Effector memory CD4-positive, alpha-beta T cell (primary cell): ENCODE data around the gene GEMIN2.
"Not testable (repeated sequence)": the region's sequence is repeated elsewhere in the genome, so short reads cannot be mapped to it uniquely, and the experiment has no call there.

Experiments used
- DNase-seq, 3 donors: peaks; one replicate each; pipeline ENCODE4 v3.0.0-alpha.2; 2020
- H3K27ac ChIP-seq: 2 replicates; pipeline ENCODE4 v1.7.0; 2013; ENCODE audit warnings: mild to moderate bottlenecking, low read length, moderate library complexity; ENCODE audit not compliant: insufficient read depth, poor library complexity, severe bottlenecking
- H3K27me3 ChIP-seq: replicated peaks from 2 replicates; pipeline ENCODE4 v1.7.0; 2013; ENCODE audit warnings: mild to moderate bottlenecking, low read length; ENCODE audit not compliant: insufficient read depth, control insufficient read depth, poor library complexity, severe bottlenecking
- H3K36me3 ChIP-seq: 2 replicates; pipeline ENCODE4 v1.7.0; 2013; ENCODE audit warnings: mild to moderate bottlenecking, low read length, moderate library complexity; ENCODE audit not compliant: control insufficient read depth, insufficient read depth
- H3K4me1 ChIP-seq: 2 replicates; pipeline ENCODE4 v1.7.0; 2013; ENCODE audit warnings: low read length, mild to moderate bottlenecking; ENCODE audit not compliant: control insufficient read depth, insufficient read depth, poor library complexity, severe bottlenecking
- H3K4me3 ChIP-seq: 2 replicates; pipeline ENCODE4 v1.7.0; 2013; ENCODE audit warnings: low read length, low read depth, mild to moderate bottlenecking; ENCODE audit not compliant: insufficient read depth, poor library complexity, severe bottlenecking
- H3K9me3 ChIP-seq: 2 replicates; pipeline ENCODE4 v1.7.0; 2013; ENCODE audit warnings: mild to moderate bottlenecking, low read length, moderate library complexity; ENCODE audit not compliant: control insufficient read depth

The GEMIN2 gene

DNA sequence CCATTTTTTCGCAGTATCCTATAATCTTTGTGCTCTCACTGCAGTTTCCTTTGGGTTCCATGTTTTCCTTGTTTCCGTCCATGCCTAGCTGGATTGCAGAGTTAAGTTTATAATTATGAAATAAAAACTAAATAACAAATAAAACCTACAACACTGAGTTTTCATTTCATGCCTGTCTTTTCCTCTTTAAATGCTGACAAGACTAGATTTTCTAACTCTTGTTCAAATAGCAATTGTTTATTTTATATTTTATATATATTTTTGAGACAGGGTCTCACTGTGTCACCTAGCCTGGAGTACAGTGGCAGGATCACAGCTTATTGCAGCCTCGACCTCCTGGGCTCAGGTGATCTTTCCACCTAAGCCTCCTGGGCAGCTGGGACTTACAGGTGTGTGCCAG is 5.3 kb upstream of the GEMIN2 start:
- H3K27ac ChIP-seq: no peak overlapping the region
- H3K36me3 ChIP-seq: no peaks in the 10 kb centered on the region
- H3K4me1 ChIP-seq: no peaks in the 10 kb centered on the region
- no peak for DNase-seq
- no peaks in the 10 kb centered on the region for H3K27me3 ChIP-seq
- H3K9me3 ChIP-seq: no peaks in the 10 kb centered on the region
- H3K4me3 ChIP-seq: no peak overlapping the region

DNA sequence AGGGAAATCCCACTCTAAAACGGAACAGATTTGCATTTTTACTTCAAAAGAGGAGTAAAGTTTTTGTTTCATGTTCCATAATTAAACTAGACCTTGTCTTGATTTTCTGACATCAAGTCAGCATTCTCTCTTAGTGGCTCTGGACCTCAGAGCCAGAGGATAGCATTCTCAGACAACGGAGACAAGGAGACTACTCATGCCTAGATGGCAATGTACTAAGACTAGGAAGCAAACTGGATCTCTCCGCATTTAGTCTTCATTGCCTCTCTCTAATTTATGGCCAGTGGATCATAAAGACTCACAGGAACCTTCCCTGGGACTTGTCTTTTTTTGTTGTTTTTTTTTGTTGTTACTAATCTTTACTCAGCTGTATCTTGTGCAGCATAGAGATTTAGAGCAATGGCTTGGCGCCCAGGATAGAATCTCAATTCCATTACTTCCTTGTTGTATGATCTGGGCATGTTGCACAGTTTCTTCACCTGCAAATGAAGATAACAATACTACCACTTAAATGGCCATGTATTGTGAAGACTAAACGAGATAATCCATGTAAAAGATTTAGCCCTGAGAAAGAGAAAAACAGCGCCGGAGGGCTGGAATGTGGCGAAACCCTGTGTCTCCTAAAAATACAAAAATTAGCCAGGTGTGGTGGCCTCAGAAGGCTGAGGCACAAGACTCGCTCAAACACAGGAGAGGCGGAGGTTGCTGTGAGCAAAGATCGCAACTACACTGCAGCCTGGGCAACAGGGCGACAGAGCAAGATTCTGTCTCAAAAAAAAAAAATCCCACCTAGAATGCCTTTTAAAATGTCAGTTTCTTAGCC is 4.0 kb upstream of the GEMIN2 start:
- no peaks in the 10 kb centered on the region for H3K27me3 ChIP-seq
- H3K4me3 ChIP-seq: no peak overlapping the region
- no peaks in the 10 kb centered on the region for H3K36me3 ChIP-seq
- H3K4me1 ChIP-seq: peaks cover 5% of the 10 kb centered on the region
- no peaks in the 10 kb centered on the region for H3K9me3 ChIP-seq
- no peak for DNase-seq
- H3K27ac ChIP-seq: no peak overlapping the region

DNA sequence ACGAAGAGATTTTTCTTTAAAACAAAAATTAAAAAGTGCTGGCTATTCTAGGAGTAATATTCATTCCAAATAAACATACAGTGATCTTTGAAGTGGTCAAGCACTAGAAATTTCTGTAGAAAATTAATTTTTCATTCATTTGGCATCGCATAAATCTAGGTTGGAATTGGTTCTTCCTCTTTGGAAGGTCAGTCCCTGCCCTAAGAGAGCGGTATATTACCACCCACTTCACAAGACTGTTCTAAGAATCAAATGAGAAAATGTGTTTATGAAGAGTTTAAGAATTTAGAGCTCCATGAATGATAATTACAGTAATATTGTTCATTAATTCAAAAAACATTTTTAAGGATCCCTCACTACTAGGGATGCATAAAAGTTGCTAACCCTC is 444 bp upstream of the GEMIN2 start:
- peak overlapping the region; percentile 88 for H3K4me3 ChIP-seq
- H3K36me3 ChIP-seq: no peaks in the 10 kb centered on the region
- H3K27ac ChIP-seq: peak overlapping the region; percentile 79
- H3K27me3 ChIP-seq: no peaks in the 10 kb centered on the region
- H3K9me3 ChIP-seq: no peaks in the 10 kb centered on the region
- no peak for DNase-seq
- peaks cover 5% of the 10 kb centered on the region for H3K4me1 ChIP-seq

DNA sequence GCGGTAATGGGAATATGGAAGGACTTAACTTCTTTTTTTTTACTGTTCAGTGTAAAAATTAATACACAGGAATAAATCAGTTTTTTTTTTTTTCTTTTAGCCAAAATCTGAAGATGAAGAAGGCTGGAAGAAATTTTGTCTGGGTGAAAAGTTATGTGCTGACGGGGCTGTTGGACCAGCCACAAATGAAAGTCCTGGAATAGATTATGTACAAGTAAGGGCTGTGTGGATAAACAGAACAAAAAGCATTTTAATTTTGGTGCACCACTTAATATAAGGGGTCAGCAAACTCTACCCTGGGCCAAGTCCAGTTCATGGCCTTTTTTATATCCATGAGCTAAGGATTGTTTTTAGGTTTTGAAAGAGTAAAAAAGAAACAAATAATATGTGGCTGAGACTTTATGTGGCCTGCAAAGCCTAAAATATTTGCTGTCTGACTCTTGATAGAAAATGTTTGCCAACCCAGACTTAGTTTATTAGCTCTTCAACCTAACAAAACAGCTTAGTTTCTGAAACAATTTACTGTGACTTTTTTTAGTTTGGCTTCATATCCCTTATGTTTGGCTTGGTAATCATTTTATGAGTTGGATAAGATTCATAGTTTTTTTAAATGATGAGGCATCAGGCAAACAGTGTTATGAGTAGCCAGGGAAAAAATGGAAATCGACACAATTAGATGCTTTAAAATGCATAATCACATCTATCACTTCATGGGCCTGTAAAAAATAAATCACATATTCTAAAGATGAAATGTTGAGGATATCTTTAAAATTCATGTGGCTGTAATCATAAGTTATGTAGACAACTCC is 8.4 kb downstream of the GEMIN2 start:
- no peaks in the 10 kb centered on the region for H3K27me3 ChIP-seq
- DNase-seq: no peak
- no peak overlapping the region for H3K27ac ChIP-seq
- H3K4me3 ChIP-seq: no peak overlapping the region
- no peaks in the 10 kb centered on the region for H3K4me1 ChIP-seq
- no peaks in the 10 kb centered on the region for H3K9me3 ChIP-seq
- H3K36me3 ChIP-seq: peaks cover 40% of the 10 kb centered on the region

DNA sequence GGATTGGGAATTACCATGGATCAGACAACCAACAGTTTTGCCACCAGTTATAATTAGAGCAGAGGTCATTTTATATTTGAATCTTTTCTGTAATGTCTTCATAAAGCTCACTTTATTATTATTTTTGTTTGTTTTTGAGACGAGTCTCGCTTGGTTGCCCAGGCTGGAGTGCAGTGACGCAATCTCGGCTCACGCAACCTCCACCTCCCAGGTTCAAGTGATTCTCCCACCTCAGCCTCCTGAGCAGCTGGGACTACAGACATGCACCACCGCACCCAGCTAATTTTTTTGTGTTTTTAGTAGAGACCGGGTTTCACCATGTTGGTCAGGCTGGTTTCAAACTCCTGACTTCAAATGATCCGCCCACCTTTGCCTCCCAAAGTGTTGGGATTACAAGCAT is 23.7 kb downstream of the GEMIN2 start:
- DNase-seq, H3K27me3 ChIP-seq, H3K9me3 ChIP-seq, H3K27ac ChIP-seq, H3K4me1 ChIP-seq, H3K4me3 ChIP-seq: not testable (repeated sequence)
- H3K36me3 ChIP-seq: peaks cover 22% of the 10 kb centered on the region

DNA sequence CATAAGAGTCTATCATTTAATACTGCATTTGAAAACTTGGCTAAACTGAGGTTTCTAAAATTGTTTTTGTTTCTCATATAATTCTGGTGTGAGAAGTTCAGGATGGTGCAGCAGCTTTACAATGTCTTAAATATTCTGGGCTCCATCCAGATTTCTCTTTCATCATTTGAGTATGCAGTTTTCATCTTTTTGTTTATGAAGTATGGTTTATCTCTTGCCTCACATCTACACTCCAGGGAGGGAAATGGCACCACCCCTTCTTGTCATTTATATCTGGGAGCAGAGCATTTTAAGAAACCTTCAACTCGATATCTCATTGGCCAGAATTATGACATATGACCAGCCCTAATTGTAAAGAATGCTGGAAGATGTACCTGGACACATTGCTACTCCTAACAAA is 24.3 kb downstream of the GEMIN2 start:
- no peak for DNase-seq
- no peaks in the 10 kb centered on the region for H3K27me3 ChIP-seq
- peaks cover 19% of the 10 kb centered on the region for H3K36me3 ChIP-seq
- H3K27ac ChIP-seq: no peak overlapping the region
- no peaks in the 10 kb centered on the region for H3K9me3 ChIP-seq
- H3K4me1 ChIP-seq: no peaks in the 10 kb centered on the region
- H3K4me3 ChIP-seq: no peak overlapping the region

DNA sequence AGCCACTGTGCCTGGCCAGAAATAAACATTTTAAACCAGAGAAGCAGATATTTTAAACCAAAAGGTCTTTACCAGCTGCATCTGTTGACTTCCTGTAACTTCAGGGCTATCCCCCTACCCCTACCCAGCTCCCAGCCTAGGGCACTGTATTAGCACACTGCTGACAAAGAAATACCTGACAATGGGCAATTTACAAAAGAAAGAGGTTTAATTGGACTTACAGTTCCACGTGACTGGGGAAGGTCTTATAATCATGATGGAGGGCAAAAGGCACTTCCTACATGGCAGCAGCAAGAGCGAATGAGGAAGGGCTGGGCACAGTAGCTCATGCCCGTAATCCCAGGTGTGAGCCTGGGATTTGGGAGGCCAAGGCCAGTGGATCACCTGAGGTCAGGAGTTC is 26.0 kb downstream of the GEMIN2 start:
- no peak for DNase-seq

DNA sequence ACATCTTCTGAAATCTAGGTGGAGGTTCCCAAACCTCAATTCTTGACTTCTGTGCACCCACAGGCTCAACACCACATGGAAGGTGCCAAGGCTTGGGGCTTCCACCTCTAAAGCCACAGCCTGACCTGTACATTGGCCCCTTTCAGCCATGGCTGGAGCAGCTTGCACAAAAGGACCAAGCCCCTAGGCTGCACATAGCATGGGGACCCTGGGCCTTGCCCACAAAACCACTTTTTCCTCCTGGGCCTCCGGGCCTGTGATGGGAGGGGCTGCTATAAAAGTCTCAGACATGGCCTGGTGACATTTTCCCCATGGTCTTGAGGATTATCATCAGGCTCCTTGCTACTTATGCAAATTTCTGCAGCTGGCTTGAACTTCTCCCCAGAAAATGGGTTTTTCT is 27.5 kb downstream of the GEMIN2 start:
- not testable (repeated sequence) for DNase-seq, H3K36me3 ChIP-seq, H3K4me1 ChIP-seq, H3K9me3 ChIP-seq, H3K27me3 ChIP-seq, H3K27ac ChIP-seq, H3K4me3 ChIP-seq

More for the DNA sequence above, 26.0 kb downstream of the GEMIN2 start:
- no peak overlapping the region for H3K4me3 ChIP-seq
- no peaks in the 10 kb centered on the region for H3K27me3 ChIP-seq
- H3K27ac ChIP-seq: no peak overlapping the region
- peaks cover 7% of the 10 kb centered on the region for H3K36me3 ChIP-seq
- H3K4me1 ChIP-seq: no peaks in the 10 kb centered on the region
- H3K9me3 ChIP-seq: no peaks in the 10 kb centered on the region

DNA sequence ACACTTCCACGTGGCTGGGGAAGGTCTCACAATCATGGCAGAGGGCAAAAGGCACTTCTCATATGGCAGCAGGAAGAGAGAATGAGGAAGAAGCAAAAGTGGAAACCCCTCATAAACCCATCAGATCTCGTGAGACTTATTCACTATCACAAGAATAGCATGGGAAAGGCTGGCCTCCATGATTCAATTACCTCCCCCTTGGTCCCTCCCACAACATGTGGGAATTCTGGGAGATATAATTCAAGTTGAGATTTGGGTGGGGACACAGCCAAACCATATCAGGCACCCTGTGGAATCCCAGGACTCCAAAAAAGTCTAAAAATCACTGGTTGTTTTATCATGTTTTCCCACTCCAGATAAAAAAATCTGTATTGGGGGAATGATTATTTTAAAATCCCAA is 29.1 kb downstream of the GEMIN2 start:
- not testable (repeated sequence) for H3K36me3 ChIP-seq

DNA sequence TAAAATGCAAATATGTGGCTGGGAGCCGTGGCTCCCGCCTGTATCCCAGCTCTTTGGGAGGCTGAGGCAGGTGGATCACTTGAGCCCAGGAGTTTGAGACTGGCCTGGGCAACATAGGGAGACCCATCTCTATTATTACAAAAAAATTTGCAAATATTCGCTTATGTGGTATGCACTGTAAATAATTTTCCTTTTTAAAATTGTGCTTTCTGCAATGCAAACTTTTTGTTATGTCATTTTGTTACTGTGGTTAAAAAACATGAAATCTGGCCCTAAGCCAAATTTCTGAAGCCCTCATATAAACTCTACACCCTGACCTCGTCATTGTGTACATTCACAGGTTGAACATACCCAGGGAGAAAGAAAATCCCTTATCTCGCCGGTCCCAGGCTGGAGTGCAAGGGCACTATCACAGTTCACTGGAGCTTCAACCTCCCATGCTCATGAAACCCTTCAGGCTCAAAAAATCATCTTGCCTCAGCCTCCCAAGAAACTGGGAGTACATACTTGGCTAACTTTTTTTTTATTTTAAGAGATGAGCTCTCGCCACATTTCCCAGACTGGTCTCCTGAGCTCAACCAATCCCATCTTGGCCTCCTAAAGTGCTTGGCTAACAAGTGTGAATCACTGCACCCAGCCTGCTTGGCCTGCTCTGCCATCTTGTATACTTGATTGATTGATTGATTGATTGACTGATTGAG is 31.3 kb downstream of the GEMIN2 start:
- peaks cover 17% of the 10 kb centered on the region for H3K36me3 ChIP-seq
- no peak for DNase-seq
- H3K4me1 ChIP-seq: no peaks in the 10 kb centered on the region
- no peak overlapping the region for H3K27ac ChIP-seq
- H3K9me3 ChIP-seq: no peaks in the 10 kb centered on the region
- no peak overlapping the region for H3K4me3 ChIP-seq
- H3K27me3 ChIP-seq: no peaks in the 10 kb centered on the region

More for the DNA sequence above, 29.1 kb downstream of the GEMIN2 start:
- H3K9me3 ChIP-seq, DNase-seq, H3K4me1 ChIP-seq, H3K4me3 ChIP-seq, H3K27me3 ChIP-seq, H3K27ac ChIP-seq: not testable (repeated sequence)
